ENCODE measurements around the gene TMEM255B. TPM values are rescaled to one million over a fixed set of nuclear protein-coding genes. Genes with fewer than 3 reads are reported as not detected.
"Not testable (repeated sequence)": the region's sequence is repeated elsewhere in the genome, so short reads cannot be mapped to it uniquely, and the experiment has no call there.

TMEM255B gene
- total RNA-seq, 1 experiment from 2014 or later = 0.61 TPM

DNA sequence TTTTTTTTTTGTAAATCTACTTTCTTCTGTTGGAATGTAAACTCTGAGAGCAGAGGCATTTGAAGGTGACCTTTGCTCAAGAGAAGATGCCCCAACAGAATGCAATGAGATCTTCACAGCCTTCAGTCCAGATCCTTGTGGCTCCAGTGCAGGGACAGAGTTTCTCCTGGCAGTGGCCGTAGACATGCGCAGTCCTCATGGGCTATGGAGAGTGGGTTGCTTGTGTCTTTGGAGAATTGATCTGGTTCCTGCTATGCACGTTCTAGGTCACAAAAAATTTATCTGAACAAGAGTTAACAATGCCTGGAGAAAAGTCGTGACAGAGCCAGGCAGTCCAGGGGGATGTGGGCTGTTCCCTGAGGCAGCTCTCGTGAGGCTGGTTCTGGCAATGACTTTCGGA is 30.1 kb downstream of the TMEM255B start:
- CTCF ChIA-PET = no interaction called here
- Histone ChIP-seq H3K36me3 (ENCODE audit: low read depth) (no peaks in the 10 kb centered on the region), H2AFZ (no peak overlapping the region), H3K9me2 (ENCODE audit: insufficient read depth) (no peaks in the 10 kb centered on the region), H3K4me1 (replicated peaks; ENCODE audit: insufficient read depth) (peaks cover 19% of the 10 kb centered on the region), H3K4me3 (no peak overlapping the region), H3K27ac (no peak overlapping the region), H3K9me3 (ENCODE audit: insufficient read depth, low read depth) (no peaks in the 10 kb centered on the region; the same call in 1 of the 2 replicates), H3K79me2 (ENCODE audit: low read depth) (no peaks in the 10 kb centered on the region), H3K27me3 (ENCODE audit: insufficient read depth, low read depth) (peaks cover 36% of the 10 kb centered on the region), H4K20me1 (ENCODE audit: insufficient read depth) (no peaks in the 10 kb centered on the region), H3F3A (ENCODE audit: insufficient read depth, low read depth) (peaks cover 26% of the 10 kb centered on the region), H3K4me2 (no peak overlapping the region)
- intact Hi-C loops (cut with micrococcal nuclease; ENCODE audit: unreplicated experiment) = no loop called here
- TF ChIP-seq, protein P1, sequence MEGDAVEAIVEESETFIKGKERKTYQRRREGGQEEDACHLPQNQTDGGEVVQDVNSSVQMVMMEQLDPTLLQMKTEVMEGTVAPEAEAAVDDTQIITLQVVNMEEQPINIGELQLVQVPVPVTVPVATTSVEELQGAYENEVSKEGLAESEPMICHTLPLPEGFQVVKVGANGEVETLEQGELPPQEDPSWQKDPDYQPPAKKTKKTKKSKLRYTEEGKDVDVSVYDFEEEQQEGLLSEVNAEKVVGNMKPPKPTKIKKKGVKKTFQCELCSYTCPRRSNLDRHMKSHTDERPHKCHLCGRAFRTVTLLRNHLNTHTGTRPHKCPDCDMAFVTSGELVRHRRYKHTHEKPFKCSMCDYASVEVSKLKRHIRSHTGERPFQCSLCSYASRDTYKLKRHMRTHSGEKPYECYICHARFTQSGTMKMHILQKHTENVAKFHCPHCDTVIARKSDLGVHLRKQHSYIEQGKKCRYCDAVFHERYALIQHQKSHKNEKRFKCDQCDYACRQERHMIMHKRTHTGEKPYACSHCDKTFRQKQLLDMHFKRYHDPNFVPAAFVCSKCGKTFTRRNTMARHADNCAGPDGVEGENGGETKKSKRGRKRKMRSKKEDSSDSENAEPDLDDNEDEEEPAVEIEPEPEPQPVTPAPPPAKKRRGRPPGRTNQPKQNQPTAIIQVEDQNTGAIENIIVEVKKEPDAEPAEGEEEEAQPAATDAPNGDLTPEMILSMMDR (conservative IDR thresholded peaks at IDR 0.05) = no peak
- POLR2A ChIA-PET (ENCODE audit: unreplicated experiment) = no interaction called here
- BruUV-seq (replicated peaks) = no TSS peak
- DNase-seq = no peak

DNA sequence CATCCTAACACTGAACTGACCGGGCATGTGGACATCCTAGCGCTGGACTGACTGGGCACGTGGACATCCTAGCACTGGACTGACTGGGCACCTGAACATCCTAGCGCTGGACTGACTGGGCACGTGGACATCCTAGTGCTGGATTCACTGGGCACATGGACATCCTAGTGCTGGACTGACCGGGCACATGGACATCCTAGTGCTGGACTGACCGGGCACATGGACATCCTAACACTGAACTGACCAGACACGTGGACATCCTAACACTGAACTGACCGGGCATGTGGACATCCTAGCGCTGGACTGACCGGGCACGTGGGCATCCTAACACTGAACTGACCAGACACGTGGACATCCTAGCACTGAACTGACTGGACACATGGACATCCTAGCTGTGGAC is 30.9 kb downstream of the TMEM255B start:
- POLR2A ChIA-PET (ENCODE audit: unreplicated experiment); H4K20me1 ChIP-seq (ENCODE audit: insufficient read depth); H3K4me2 ChIP-seq; H3K9me3 ChIP-seq (ENCODE audit: insufficient read depth, low read depth); H3K9me2 ChIP-seq (ENCODE audit: insufficient read depth); BruUV-seq (replicated peaks); H3K36me3 ChIP-seq (ENCODE audit: low read depth); CTCF ChIA-PET; H3K79me2 ChIP-seq (ENCODE audit: low read depth); intact Hi-C loops (cut with micrococcal nuclease; ENCODE audit: unreplicated experiment); DNase-seq; H3K27ac ChIP-seq; H2AFZ ChIP-seq; H3K4me3 ChIP-seq: not testable (repeated sequence)
- Histone ChIP-seq H3K27me3 (ENCODE audit: insufficient read depth, low read depth) (peaks cover 43% of the 10 kb centered on the region), H3K4me1 (replicated peaks; ENCODE audit: insufficient read depth) (peaks cover 12% of the 10 kb centered on the region), H3F3A (ENCODE audit: insufficient read depth, low read depth) (peaks cover 18% of the 10 kb centered on the region)

DNA sequence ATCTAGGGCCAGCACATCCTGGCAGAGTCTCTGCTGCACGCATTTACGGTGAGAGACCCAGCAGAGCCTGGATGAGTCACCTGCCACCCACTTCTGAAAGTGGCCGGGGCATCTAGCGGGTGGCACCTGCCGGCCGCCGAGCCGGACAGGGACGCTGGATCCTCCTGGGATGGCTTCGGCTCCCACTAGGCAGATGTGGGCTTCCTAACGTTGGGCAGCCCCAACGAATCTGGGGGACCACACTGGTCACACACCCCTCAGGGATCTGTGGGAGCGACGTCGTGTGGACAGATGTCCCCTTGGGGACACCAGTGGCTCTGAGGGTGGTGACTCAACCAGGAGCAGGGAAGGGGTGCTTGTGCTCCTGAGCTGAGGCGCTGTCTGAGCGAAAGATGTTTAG is 32.2 kb downstream of the TMEM255B start:
- peaks cover 5% of the 10 kb centered on the region; the same call in 1 of the 2 replicates for H3F3A ChIP-seq (ENCODE audit: insufficient read depth, low read depth)
- H4K20me1 ChIP-seq (ENCODE audit: insufficient read depth) = no peaks in the 10 kb centered on the region
- H3K79me2 ChIP-seq (ENCODE audit: low read depth) = no peaks in the 10 kb centered on the region
- no peaks in the 10 kb centered on the region for H3K36me3 ChIP-seq (ENCODE audit: low read depth)
- H3K27ac ChIP-seq = no peak overlapping the region
- TF ChIP-seq EZH2 (IDR thresholded peaks at IDR 0.05; ENCODE audit: low read depth) = no peak
- TF ChIP-seq, protein P1 (conservative IDR thresholded peaks at IDR 0.05) = no peak
- intact Hi-C loops (cut with micrococcal nuclease; ENCODE audit: unreplicated experiment) = no loop called here
- peaks cover under 1% of the 10 kb centered on the region; the same call in 1 of the 2 replicates for H3K4me1 ChIP-seq (replicated peaks; ENCODE audit: insufficient read depth)
- BruUV-seq (replicated peaks) = no TSS peak
- H3K9me3 ChIP-seq (ENCODE audit: insufficient read depth, low read depth) = no peaks in the 10 kb centered on the region; the same call in 1 of the 2 replicates
- no peak for DNase-seq
- no peak overlapping the region for H3K4me3 ChIP-seq
- ChIA-PET POLR2A (ENCODE audit: unreplicated experiment) (no interaction called here), CTCF (no interaction called here)
- no peaks in the 10 kb centered on the region for H3K9me2 ChIP-seq (ENCODE audit: insufficient read depth)
- H3K27me3 ChIP-seq (ENCODE audit: insufficient read depth, low read depth) = peaks cover 55% of the 10 kb centered on the region
- H3K4me2 ChIP-seq = no peak overlapping the region
- H2AFZ ChIP-seq = no peak overlapping the region

DNA sequence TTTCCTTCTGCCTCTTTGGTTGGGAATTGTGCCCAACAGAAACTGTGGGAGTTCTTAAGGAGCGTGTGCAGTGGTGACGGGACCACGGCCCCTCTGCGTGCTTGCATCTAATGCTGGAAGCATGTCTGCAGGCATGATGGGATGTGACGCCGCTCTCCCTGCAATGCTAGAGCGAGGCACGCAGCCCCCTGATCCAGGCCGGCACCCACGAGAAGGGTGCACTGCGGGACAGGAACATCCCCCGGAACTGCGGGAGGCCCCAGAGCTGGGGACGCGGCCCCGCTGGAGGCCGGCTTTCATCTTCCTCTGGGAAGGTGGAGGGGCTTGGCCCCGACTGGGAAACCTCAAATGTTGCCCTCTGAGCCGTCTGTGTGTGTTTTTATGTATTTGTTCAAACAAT is 32.7 kb downstream of the TMEM255B start:
- H2AFZ ChIP-seq = no peak overlapping the region
- peaks cover 56% of the 10 kb centered on the region for H3K27me3 ChIP-seq (ENCODE audit: insufficient read depth, low read depth)
- intact Hi-C loops (cut with micrococcal nuclease; ENCODE audit: unreplicated experiment) = no loop called here
- ChIA-PET POLR2A (ENCODE audit: unreplicated experiment) (no interaction called here), CTCF (no interaction called here)
- H3K27ac ChIP-seq = no peak overlapping the region
- no peak for DNase-seq
- H3K4me1 ChIP-seq (replicated peaks; ENCODE audit: insufficient read depth) = no peaks in the 10 kb centered on the region
- no peaks in the 10 kb centered on the region for H3K79me2 ChIP-seq (ENCODE audit: low read depth)
- no peaks in the 10 kb centered on the region for H3K9me3 ChIP-seq (ENCODE audit: insufficient read depth, low read depth)
- H3K4me3 ChIP-seq = no peak overlapping the region
- no peak overlapping the region for H3K4me2 ChIP-seq
- TF ChIP-seq, protein P1 (conservative IDR thresholded peaks at IDR 0.05) = no peak
- no peak for TF ChIP-seq EZH2 (IDR thresholded peaks at IDR 0.05; ENCODE audit: low read depth)
- no peaks in the 10 kb centered on the region for H3K9me2 ChIP-seq (ENCODE audit: insufficient read depth)
- H4K20me1 ChIP-seq (ENCODE audit: insufficient read depth) = no peaks in the 10 kb centered on the region
- H3K36me3 ChIP-seq (ENCODE audit: low read depth) = no peaks in the 10 kb centered on the region
- H3F3A ChIP-seq (ENCODE audit: insufficient read depth, low read depth) = 0 out of 2 replicates have a peak, but pooled peaks cover 5% of the 10 kb centered on the region
- no TSS peak for BruUV-seq (replicated peaks)
